Measurements from ENCODE around the gene SLC25A21. TPM values are rescaled to one million over a fixed set of nuclear protein-coding genes. Genes with fewer than 3 reads are reported as not detected.

Gene SLC25A21
- total RNA-seq, 2 donors from 2014 or later: not detected

GRCh38 chr14:36947362-36947761 lies 225.0 kb downstream of the SLC25A21 start:
- Mint-ChIP-seq H3K9me3 (peaks cover 4% of the 10 kb centered on the region), H3K36me3 (no peaks in the 10 kb centered on the region), H3K27me3 (peaks cover 0 to 2% of the 10 kb centered on the region in 2 donors), H3K27ac (no peak overlapping the region), H3K4me1 (ENCODE audit: low read depth in 2 of 2) (no peaks in the 10 kb centered on the region), H3K4me3 (no peak overlapping the region)
- ATAC-seq (no peak), DNase-seq (ENCODE audit: low spot score) (no peak)

- no peak for ATAC-seq
- no peak for DNase-seq (ENCODE audit: low spot score)
These were observed 225.5 kb downstream of the SLC25A21 start for GRCh38 chr14:36946872-36947271.

GRCh38 chr14:36944307-36945010 lies 227.9 kb downstream of the SLC25A21 start:
- H3K27ac Mint-ChIP-seq: no peak overlapping the region
- ATAC-seq: no peak

More at GRCh38 chr14:36946872-36947271, 225.5 kb downstream of the SLC25A21 start:
- no peak overlapping the region for H3K27ac Mint-ChIP-seq
- no peak overlapping the region for H3K4me3 Mint-ChIP-seq
- peaks cover 4% of the 10 kb centered on the region for H3K9me3 Mint-ChIP-seq
- H3K27me3 Mint-ChIP-seq: peaks cover 0 to 2% of the 10 kb centered on the region in 2 donors
- no peaks in the 10 kb centered on the region for H3K4me1 Mint-ChIP-seq (ENCODE audit: low read depth in 2 of 2)
- no peaks in the 10 kb centered on the region for H3K36me3 Mint-ChIP-seq

GRCh38 chr14:36942522-36943245 lies 229.7 kb downstream of the SLC25A21 start:
- Mint-ChIP-seq H3K4me3 (no peak overlapping the region), H3K9me3 (no peaks in the 10 kb centered on the region), H3K27ac (no peak overlapping the region), H3K27me3 (peaks cover 0 to 2% of the 10 kb centered on the region in 2 donors), H3K36me3 (no peaks in the 10 kb centered on the region), H3K4me1 (ENCODE audit: low read depth in 2 of 2) (no peaks in the 10 kb centered on the region)
- DNase-seq (ENCODE audit: low spot score) (no peak), ATAC-seq (no peak)

More at GRCh38 chr14:36944307-36945010, 227.9 kb downstream of the SLC25A21 start:
- H3K36me3 Mint-ChIP-seq: no peaks in the 10 kb centered on the region
- no peak for DNase-seq (ENCODE audit: low spot score)
- H3K4me3 Mint-ChIP-seq: no peak overlapping the region
- no peaks in the 10 kb centered on the region for H3K9me3 Mint-ChIP-seq
- peaks cover 0 to 2% of the 10 kb centered on the region in 2 donors for H3K27me3 Mint-ChIP-seq
- H3K4me1 Mint-ChIP-seq (ENCODE audit: low read depth in 2 of 2): no peaks in the 10 kb centered on the region

- Mint-ChIP-seq H3K4me1 (ENCODE audit: low read depth in 2 of 2) (no peaks in the 10 kb centered on the region), H3K27ac (no peak overlapping the region), H3K4me3 (no peak overlapping the region), H3K36me3 (no peaks in the 10 kb centered on the region), H3K27me3 (peaks cover 0 to 1% of the 10 kb centered on the region in 2 donors), H3K9me3 (no peaks in the 10 kb centered on the region)
- ATAC-seq (peak in 1 of 2 donors; percentile 65), DNase-seq (ENCODE audit: low spot score) (no peak)
These were observed 230.5 kb downstream of the SLC25A21 start for GRCh38 chr14:36941783-36942521.

GRCh38 chr14:36940476-36940875 lies 231.9 kb downstream of the SLC25A21 start:
- Mint-ChIP-seq H3K27me3 (no peaks in the 10 kb centered on the region), H3K27ac (no peak overlapping the region), H3K36me3 (no peaks in the 10 kb centered on the region), H3K9me3 (no peaks in the 10 kb centered on the region), H3K4me1 (ENCODE audit: low read depth in 2 of 2) (no peaks in the 10 kb centered on the region), H3K4me3 (no peak overlapping the region)
- no peak for DNase-seq (ENCODE audit: low spot score)
- ATAC-seq: no peak

- Mint-ChIP-seq H3K4me3 (no peak overlapping the region), H3K27ac (no peak overlapping the region), H3K4me1 (ENCODE audit: low read depth in 2 of 2) (no peaks in the 10 kb centered on the region), H3K36me3 (no peaks in the 10 kb centered on the region), H3K9me3 (no peaks in the 10 kb centered on the region), H3K27me3 (no peaks in the 10 kb centered on the region)
- DNase-seq (ENCODE audit: low spot score): no peak
- ATAC-seq: no peak
These were observed 233.1 kb downstream of the SLC25A21 start for GRCh38 chr14:36939265-36939664.

- Mint-ChIP-seq H3K4me3 (no peak overlapping the region), H3K27ac (no peak overlapping the region), H3K9me3 (no peaks in the 10 kb centered on the region), H3K27me3 (no peaks in the 10 kb centered on the region), H3K36me3 (no peaks in the 10 kb centered on the region), H3K4me1 (ENCODE audit: low read depth in 2 of 2) (no peaks in the 10 kb centered on the region)
- ATAC-seq (no peak), DNase-seq (ENCODE audit: low spot score) (no peak)
These were observed 233.7 kb downstream of the SLC25A21 start for GRCh38 chr14:36938678-36939077.

GRCh38 chr14:36935976-36936678 lies 236.3 kb downstream of the SLC25A21 start:
- H3K27me3 Mint-ChIP-seq: no peaks in the 10 kb centered on the region
- no peak for DNase-seq (ENCODE audit: low spot score)
- no peaks in the 10 kb centered on the region for H3K36me3 Mint-ChIP-seq

GRCh38 chr14:36934304-36934703 lies 238.1 kb downstream of the SLC25A21 start:
- no peaks in the 10 kb centered on the region for H3K4me1 Mint-ChIP-seq (ENCODE audit: low read depth in 2 of 2)
- no peak for ATAC-seq
- no peaks in the 10 kb centered on the region for H3K27me3 Mint-ChIP-seq
- no peak overlapping the region for H3K27ac Mint-ChIP-seq
- peaks cover 4% of the 10 kb centered on the region for H3K9me3 Mint-ChIP-seq
- H3K4me3 Mint-ChIP-seq: no peak overlapping the region
- no peak for DNase-seq (ENCODE audit: low spot score)
- no peaks in the 10 kb centered on the region for H3K36me3 Mint-ChIP-seq

More at GRCh38 chr14:36935976-36936678, 236.3 kb downstream of the SLC25A21 start:
- no peaks in the 10 kb centered on the region for H3K4me1 Mint-ChIP-seq (ENCODE audit: low read depth in 2 of 2)
- H3K4me3 Mint-ChIP-seq: no peak overlapping the region
- ATAC-seq: no peak
- H3K27ac Mint-ChIP-seq: no peak overlapping the region
- no peaks in the 10 kb centered on the region for H3K9me3 Mint-ChIP-seq

GRCh38 chr14:36931791-36932190 lies 240.6 kb downstream of the SLC25A21 start:
- no peak overlapping the region for H3K27ac Mint-ChIP-seq
- no peaks in the 10 kb centered on the region for H3K4me1 Mint-ChIP-seq (ENCODE audit: low read depth in 2 of 2)
- ATAC-seq (no peak), DNase-seq (ENCODE audit: low spot score) (no peak)
- no peak overlapping the region for H3K4me3 Mint-ChIP-seq
- H3K36me3 Mint-ChIP-seq: no peaks in the 10 kb centered on the region
- H3K9me3 Mint-ChIP-seq: peaks cover 4% of the 10 kb centered on the region
- H3K27me3 Mint-ChIP-seq: no peaks in the 10 kb centered on the region

- no peaks in the 10 kb centered on the region for H3K4me1 Mint-ChIP-seq (ENCODE audit: low read depth in 2 of 2)
- DNase-seq (ENCODE audit: low spot score) (no peak), ATAC-seq (no peak)
- no peaks in the 10 kb centered on the region for H3K27me3 Mint-ChIP-seq
- peaks cover 4% of the 10 kb centered on the region for H3K9me3 Mint-ChIP-seq
- no peak overlapping the region for H3K27ac Mint-ChIP-seq
- H3K4me3 Mint-ChIP-seq: no peak overlapping the region
- no peaks in the 10 kb centered on the region for H3K36me3 Mint-ChIP-seq
These were observed 244.0 kb downstream of the SLC25A21 start for GRCh38 chr14:36928432-36928831.

- DNase-seq (ENCODE audit: low spot score): no peak
- peaks cover 3% of the 10 kb centered on the region for H3K9me3 Mint-ChIP-seq
- no peak overlapping the region for H3K4me3 Mint-ChIP-seq
- H3K36me3 Mint-ChIP-seq: no peaks in the 10 kb centered on the region
- no peaks in the 10 kb centered on the region for H3K4me1 Mint-ChIP-seq (ENCODE audit: low read depth in 2 of 2)
- no peak overlapping the region for H3K27ac Mint-ChIP-seq
- no peak for ATAC-seq
- no peaks in the 10 kb centered on the region for H3K27me3 Mint-ChIP-seq
These were observed 247.3 kb downstream of the SLC25A21 start for GRCh38 chr14:36925094-36925493.
